K562 (cell line): ENCODE results near the gene GORASP2. TPM values are rescaled to one million over a fixed set of nuclear protein-coding genes. Genes with fewer than 3 reads are reported as not detected.

Source experiments
- ATAC-seq: fragments of 200-7000 bp; cut with Tn5 transposase; 3 replicates; pipeline ENCODE4 v1.9.1; 2020; ENCODE audit warnings: moderate library complexity
- BruUV-seq: library from RNA; stranded (reverse); fragments of 400-500 nt; replicated peaks from 2 replicates; lab custom pipeline; 2021; lab: Mats Ljungman, UMichigan
- CTCF ChIA-PET: fragments of 300-600 bp; formaldehyde crosslinking; extraction: SDS; loops from one replicate; lab custom pipeline; 2021; ENCODE audit warnings: low intra/inter-chr PET ratio; lab: Yijun Ruan, JAX
- POLR2A ChIA-PET: fragments of 300-600, 350-650 bp; sonication (Branson Sonifier 250); formaldehyde crosslinking; extraction: SDS; loops from one replicate; lab custom pipeline; 2021; ENCODE audit warnings: antibody characterized with exemption, inconsistent platforms; lab: Yijun Ruan, JAX
- DNase-seq, 4 experiments: peaks; one replicate each; pipeline versions ENCODE4 v3.0.0 to v3.0.0-alpha.2; 2011 to 2018; ENCODE audit warnings: low spot score in 3 of 4, mixed read lengths in 3 of 4; ENCODE audit errors: extremely low read depth in 1 of 4
- FAIRE-seq: peaks from 2 replicates; lab custom pipeline; 2011; peaks lifted over from hg19 to GRCh38; lab: Jason Lieb, UNC
- H2AFZ ChIP-seq: 2 replicates; pipeline ENCODE4 v1.6.0; 2011; ENCODE audit warnings: low read depth, low read length, control low read depth, inconsistent platforms
- H3K27ac ChIP-seq: fragments of 200-600 bp; 3 replicates; pipeline ENCODE4 v1.8.0; 2011; ENCODE audit warnings: low read depth, mild to moderate bottlenecking, control low read depth, inconsistent platforms, low read length, moderate library complexity, mixed read lengths; ENCODE audit errors: extremely low read depth
- H3K27me3 ChIP-seq, 2 experiments: fragments of 300-600 bp in 1 of 2; 2 replicates in 1 of 2; 3 replicates in 1 of 2; pipeline versions ENCODE4 v1.6.0 to v1.8.0; 2011; ENCODE audit warnings: inconsistent platforms in 2 of 2, low read length in 2 of 2, mild to moderate bottlenecking in 1 of 2, mixed read lengths in 1 of 2, moderate library complexity in 1 of 2; ENCODE audit not compliant: control insufficient read depth in 2 of 2, insufficient read depth in 2 of 2
- H3K36me3 ChIP-seq: fragments of 300-600 bp; 3 replicates; pipeline ENCODE4 v1.8.0; 2011; ENCODE audit warnings: mild to moderate bottlenecking, low read length, inconsistent platforms; ENCODE audit not compliant: control insufficient read depth, insufficient read depth
- H3K4me1 ChIP-seq, 2 experiments: fragments of 200-600 bp in 1 of 2; replicated peaks in 1 of 2; 2 replicates in 1 of 2; 3 replicates in 1 of 2; pipeline versions ENCODE4 v1.5.1 to v1.8.0; 2011; ENCODE audit warnings: inconsistent platforms in 2 of 2, low read length in 2 of 2, mild to moderate bottlenecking in 1 of 2, mixed read lengths in 1 of 2, moderate library complexity in 1 of 2; ENCODE audit not compliant: control insufficient read depth in 2 of 2, insufficient read depth in 2 of 2
- H3K4me2 ChIP-seq: 2 replicates; pipeline ENCODE4 v1.6.1; 2011; ENCODE audit warnings: low read length, control low read depth, inconsistent platforms, mixed read lengths; ENCODE audit not compliant: insufficient read depth
- H3K4me3 ChIP-seq: fragments of 200-600 bp; sonication (generic), shearing (Covaris generic); 2 replicates; pipeline ENCODE4 v1.5.1; 2016; ENCODE audit warnings: control low read depth, inconsistent platforms
- H3K79me2 ChIP-seq: fragments of 200-600 bp; 3 replicates; pipeline ENCODE4 v1.8.0; 2011; ENCODE audit warnings: low read length, inconsistent platforms; ENCODE audit not compliant: control insufficient read depth, insufficient read depth
- H3K9ac ChIP-seq, 2 experiments: 2 replicates each; pipeline versions ENCODE4 v1.6.0 to v1.6.1; 2011; ENCODE audit warnings: low read depth in 2 of 2, low read length in 2 of 2, control low read depth in 1 of 2, inconsistent platforms in 1 of 2, mild to moderate bottlenecking in 1 of 2, mixed read lengths in 1 of 2; ENCODE audit not compliant: insufficient read depth in 1 of 2
- H3K9me1 ChIP-seq: one replicate; pipeline ENCODE4 v1.6.0; 2011; ENCODE audit warnings: inconsistent platforms, mild to moderate bottlenecking, low read length, moderate library complexity; ENCODE audit not compliant: control insufficient read depth, insufficient read depth
- H3K9me3 ChIP-seq: replicated peaks from 2 replicates; pipeline ENCODE4 v1.5.1; 2011; ENCODE audit warnings: low read depth, low read length, inconsistent platforms; ENCODE audit not compliant: control insufficient read depth, insufficient read depth
- H4K20me1 ChIP-seq: replicated peaks from 2 replicates; pipeline ENCODE4 v1.6.1; 2011; ENCODE audit warnings: low read length, inconsistent platforms, mixed read lengths; ENCODE audit not compliant: control insufficient read depth, insufficient read depth
- ATF3 ChIP-seq, 2 experiments: fragments of 450-650 bp in 1 of 2; sonication (generic) in 1 of 2; formaldehyde crosslinking in 1 of 2; IDR thresholded peaks in 1 of 2; conservative IDR thresholded peaks in 1 of 2; 2 replicates each; pipeline versions ENCODE4 v1.6.1 to v1.8.1; 2016 to 2023; ENCODE audit warnings: mild to moderate bottlenecking in 2 of 2, moderate library complexity in 2 of 2, inconsistent platforms in 1 of 2, missing genetic modification reagents in 1 of 2
- CEBPG ChIP-seq, 3 experiments: fragments of 200-800 bp in 1 of 3; sonication (Bioruptor generic) in 1 of 3; sonication (generic) in 1 of 3; formaldehyde crosslinking in 1 of 3; IDR thresholded peaks in 2 of 3; conservative IDR thresholded peaks in 1 of 3; 2 replicates each; pipeline versions ENCODE4 v1.6.1 to v1.8.0; 2016 to 2022; ENCODE audit warnings: missing compliant biosample characterization in 2 of 3, missing genetic modification characterization in 2 of 3, mild to moderate bottlenecking in 1 of 3, missing genetic modification reagents in 1 of 3
- ELK1 ChIP-seq: sonication (generic); formaldehyde crosslinking; IDR thresholded peaks from 2 replicates; pipeline ENCODE4 v1.8.1; 2022; ENCODE audit warnings: missing genetic modification reagents
- TCF15 ChIP-seq: fragments of 250-450 bp; sonication (Bioruptor Pico); IDR thresholded peaks from 2 replicates; pipeline ENCODE4 v1.8.0; 2022; ENCODE audit warnings: moderate library complexity, mild to moderate bottlenecking, inconsistent platforms
- ZFX ChIP-seq: sonication (generic); formaldehyde crosslinking; IDR thresholded peaks from 2 replicates; pipeline ENCODE4 v1.8.0; 2022; ENCODE audit warnings: mild to moderate bottlenecking, missing genetic modification reagents, moderate library complexity
- WGBS: fragments of 100-300 bp; shearing (Covaris generic); methylation state at CpG from one replicate; pipeline ENCODE4 v1.1.6; 2016; ENCODE audit warnings: low coverage, mixed read lengths; ENCODE audit not compliant: insufficient coverage; ENCODE audit errors: missing lambda C conversion rate; 5-methylcytosine and 5-hydroxymethylcytosine counted together
- in situ Hi-C: fragments of 300-500 bp; cut with MboI; formaldehyde crosslinking; loops from 4 replicates; pipeline ENCODE4 v1.15.0; 2018; ENCODE audit warnings: inconsistent platforms, mixed read lengths
- intact Hi-C: fragments of 100-400 bp; cut with micrococcal nuclease; formaldehyde crosslinking; loops from 2 replicates; pipeline ENCODE4 v1.14.2; 2022
- polyA plus RNA-seq, 8 experiments: library from polyadenylated mRNA; depleted of rRNA in 4 of 8; stranded (reverse) in 5 of 8; unstranded in 3 of 8; fragments of >200 nt; fragmentation: Nextera tagmentation in 2 of 8; fragmentation: Illumina TruSeq in 1 of 8; extraction: Ambion mirVana in 2 of 8; extraction: Trizol in 1 of 8; gene quantifications; 2 replicates each; pipeline versions ENCODE4 v1.2.1 to v1.2.3, GENCODE V29; 2011 to 2014; ENCODE audit warnings: inconsistent platforms in 1 of 8, missing spikeins in 1 of 8
- total RNA-seq, 7 experiments: library from RNA; depleted of rRNA in 6 of 7; stranded (reverse); fragments of >200 nt in 6 of 7; fragmentation: Illumina TruSeq in 2 of 7; extraction: Trizol in 2 of 7; gene quantifications; 2 replicates each; pipeline versions ENCODE4 v1.2.1 to v1.2.3, GENCODE V29; 2011 to 2021; ENCODE audit warnings: low replicate concordance in 1 of 7

The GORASP2 gene
- total and polyA plus RNA-seq, 9 of the 15 experiments (the other 6 are each of a cell fraction or from before 2014, with no cell fraction given), result 27.4 to 180 (median 59.6) TPM

GRCh38 chr2:170953941-170954340 is 24.9 kb downstream of the GORASP2 start:
- H4K20me1 ChIP-seq, result 0 out of 2 replicates have a peak, but pooled peaks cover 6% of the 10 kb centered on the region
- ChIA-PET CTCF (no interaction called here), POLR2A (interaction anchor here (2.4 kb wide), 1 partner anchor 7 kb away, joined by 10 read pairs; no protein-coding TSS in a partner anchor)
- H3K9me3 ChIP-seq, result no peaks in the 10 kb centered on the region
- H3K4me2 ChIP-seq, result no peak overlapping the region
- no peak overlapping the region for H2AFZ ChIP-seq
- H3K79me2 ChIP-seq, result no peaks in the 10 kb centered on the region; the same call in 2 of the 3 replicates
- no peak for FAIRE-seq
- H3K9ac ChIP-seq, result no peak overlapping the region
- no peaks in the 10 kb centered on the region for H3K27me3 ChIP-seq
- H3K27ac ChIP-seq, result no peak overlapping the region
- H3K36me3 ChIP-seq, result peaks cover 92% of the 10 kb centered on the region
- no TSS peak for BruUV-seq
- WGBS, result 68% methylated on average over 4 of the region's 4 CpGs
- in situ Hi-C loops (loop anchor here (25.0 kb wide), 1 partner anchor 1158 kb away; the partner anchor contains the start of gene DLX2), intact Hi-C loops (no loop called here)
- H3K4me1 ChIP-seq, result no peaks in the 10 kb centered on the region
- DNase-seq, result no peak
- no peaks in the 10 kb centered on the region for H3K9me1 ChIP-seq
- H3K4me3 ChIP-seq, result no peak overlapping the region
- no peak for ATAC-seq
- TF ChIP-seq ZFX (CRISPR knock-in tag) (no peak), ELK1 (CRISPR knock-in tag) (no peak), CEBPG (CRISPR knock-in tag; IDR thresholded peaks at IDR 0.05) (no peak), CEBPG (tag; conservative IDR thresholded peaks at IDR 0.05 in 1 of 2, IDR thresholded peaks at IDR 0.05 in 1 of 2) (0 out of 4 replicates have a peak, but pooled peaks of 1 of the 2 experiments have one; percentile 8), ATF3 (IDR thresholded peaks at IDR 0.05) (0 out of 2 replicates have a peak, but pooled peaks have one; percentile 54), ATF3 (CRISPR knock-in tag; conservative IDR thresholded peaks at IDR 0.05) (no peak), TCF15 (CRISPR knock-in tag) (no peak)
